Fibroblast of villous mesenchyme (primary cell): ENCODE results near the gene AIG1. TPM values are rescaled to one million over a fixed set of nuclear protein-coding genes. Genes with fewer than 3 reads are reported as not detected.

Experiments used
- DNase-seq: peaks from one replicate; pipeline ENCODE4 v3.0.0-alpha.2; 2010; ENCODE audit warnings: low read depth
- H3K4me3 ChIP-seq: 2 replicates; pipeline ENCODE4 v1.5.1; 2011; ENCODE audit warnings: low read depth, mild to moderate bottlenecking, low read length
- total RNA-seq: library from RNA; depleted of rRNA; stranded (reverse); fragments of >200 nt; gene quantifications from 2 replicates; pipeline ENCODE4 v1.2.3, GENCODE V29; 2012
- TF ChIP-seq, protein P1 (sequence below): IDR thresholded peaks from 2 replicates; pipeline ENCODE4 v1.5.1; 2012; ENCODE audit warnings: low read depth, mild to moderate bottlenecking, low read length; ENCODE audit not compliant: insufficient read depth

AIG1 gene
- total RNA-seq, 1 donor: 44.9 TPM

DNA sequence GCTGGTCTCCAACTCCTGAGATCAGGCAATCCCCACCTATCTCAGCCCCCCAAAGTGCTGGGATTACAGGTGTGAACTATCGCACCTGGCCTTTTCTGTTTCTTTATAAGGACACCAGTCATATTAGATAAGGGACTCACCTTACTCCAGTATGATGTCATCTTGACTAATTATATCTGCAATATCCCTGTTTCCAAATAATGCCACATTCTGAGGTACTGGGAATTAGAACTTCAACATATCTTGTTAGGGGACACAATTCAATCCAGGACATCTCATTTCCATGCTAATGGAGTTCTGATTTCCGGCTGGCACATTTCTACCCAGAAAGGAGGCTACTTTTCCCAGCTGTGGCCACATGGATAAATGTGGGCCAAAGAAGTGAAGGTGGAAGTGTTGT, 6.4 kb upstream of the AIG1 start:
- no peak for DNase-seq
- TF ChIP-seq, protein P1, sequence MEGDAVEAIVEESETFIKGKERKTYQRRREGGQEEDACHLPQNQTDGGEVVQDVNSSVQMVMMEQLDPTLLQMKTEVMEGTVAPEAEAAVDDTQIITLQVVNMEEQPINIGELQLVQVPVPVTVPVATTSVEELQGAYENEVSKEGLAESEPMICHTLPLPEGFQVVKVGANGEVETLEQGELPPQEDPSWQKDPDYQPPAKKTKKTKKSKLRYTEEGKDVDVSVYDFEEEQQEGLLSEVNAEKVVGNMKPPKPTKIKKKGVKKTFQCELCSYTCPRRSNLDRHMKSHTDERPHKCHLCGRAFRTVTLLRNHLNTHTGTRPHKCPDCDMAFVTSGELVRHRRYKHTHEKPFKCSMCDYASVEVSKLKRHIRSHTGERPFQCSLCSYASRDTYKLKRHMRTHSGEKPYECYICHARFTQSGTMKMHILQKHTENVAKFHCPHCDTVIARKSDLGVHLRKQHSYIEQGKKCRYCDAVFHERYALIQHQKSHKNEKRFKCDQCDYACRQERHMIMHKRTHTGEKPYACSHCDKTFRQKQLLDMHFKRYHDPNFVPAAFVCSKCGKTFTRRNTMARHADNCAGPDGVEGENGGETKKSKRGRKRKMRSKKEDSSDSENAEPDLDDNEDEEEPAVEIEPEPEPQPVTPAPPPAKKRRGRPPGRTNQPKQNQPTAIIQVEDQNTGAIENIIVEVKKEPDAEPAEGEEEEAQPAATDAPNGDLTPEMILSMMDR: no peak
- H3K4me3 ChIP-seq: no peak overlapping the region

DNA sequence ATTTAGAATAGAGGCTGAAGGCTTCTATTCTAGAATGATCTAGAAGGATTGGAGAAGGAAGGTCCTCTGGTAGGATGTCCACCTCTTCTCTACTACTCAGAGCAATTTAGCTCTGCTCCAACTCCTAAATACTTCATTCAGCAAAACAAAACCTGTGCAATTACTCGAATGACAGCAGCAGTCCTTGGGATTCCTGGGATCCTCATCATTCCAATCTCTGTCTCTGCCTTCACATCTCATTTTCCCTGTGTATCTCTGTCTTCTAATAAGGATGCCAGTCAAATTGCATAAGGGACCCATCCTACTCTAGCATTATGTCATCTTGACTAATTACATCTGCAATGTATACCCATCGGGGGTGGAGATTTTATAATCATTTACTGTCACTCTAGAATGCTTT, 5.5 kb upstream of the AIG1 start:
- TF ChIP-seq, protein P1: no peak
- no peak overlapping the region for H3K4me3 ChIP-seq
- DNase-seq: no peak

DNA sequence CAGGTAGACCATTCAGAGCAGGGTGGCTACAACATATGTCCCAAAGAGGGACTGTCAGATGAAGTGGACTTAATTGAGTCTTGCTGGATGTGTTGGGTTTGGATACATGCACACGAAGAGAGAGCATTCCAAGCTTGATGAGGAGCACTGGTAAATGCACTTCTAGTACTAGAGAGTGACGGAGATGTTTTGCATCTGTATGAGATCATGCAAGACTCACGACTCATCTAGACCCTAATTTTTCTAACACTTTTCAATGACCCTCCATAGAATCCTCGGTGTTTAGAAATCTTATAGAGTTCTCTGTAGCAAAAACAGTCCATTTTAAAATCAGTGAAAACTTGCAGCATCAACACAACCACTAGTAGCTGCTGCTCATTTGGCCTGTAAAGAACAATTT, 4.8 kb upstream of the AIG1 start:
- H3K4me3 ChIP-seq: no peak overlapping the region
- TF ChIP-seq, protein P1: no peak
- no peak for DNase-seq

DNA sequence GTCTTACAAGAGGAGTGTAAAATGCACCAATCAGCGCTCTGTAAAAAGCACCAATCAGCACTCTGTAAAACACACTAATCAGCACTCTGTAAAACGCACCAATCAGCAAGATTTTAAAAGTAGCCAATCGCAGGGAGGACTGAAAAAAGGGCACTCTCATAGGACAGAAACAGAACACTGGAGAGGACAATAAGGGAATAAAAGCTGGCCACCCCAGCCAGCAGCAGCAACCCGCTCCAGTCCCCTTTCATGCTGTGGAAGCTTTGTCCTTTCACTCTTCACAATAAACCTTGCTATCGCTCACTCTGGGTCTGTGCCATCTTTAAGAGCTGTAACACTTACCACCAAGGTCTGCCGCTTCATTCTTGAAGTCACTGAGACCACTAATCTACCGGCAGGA, 1.7 kb upstream of the AIG1 start:
- no peak overlapping the region for H3K4me3 ChIP-seq
- DNase-seq: no peak
- TF ChIP-seq, protein P1: no peak

DNA sequence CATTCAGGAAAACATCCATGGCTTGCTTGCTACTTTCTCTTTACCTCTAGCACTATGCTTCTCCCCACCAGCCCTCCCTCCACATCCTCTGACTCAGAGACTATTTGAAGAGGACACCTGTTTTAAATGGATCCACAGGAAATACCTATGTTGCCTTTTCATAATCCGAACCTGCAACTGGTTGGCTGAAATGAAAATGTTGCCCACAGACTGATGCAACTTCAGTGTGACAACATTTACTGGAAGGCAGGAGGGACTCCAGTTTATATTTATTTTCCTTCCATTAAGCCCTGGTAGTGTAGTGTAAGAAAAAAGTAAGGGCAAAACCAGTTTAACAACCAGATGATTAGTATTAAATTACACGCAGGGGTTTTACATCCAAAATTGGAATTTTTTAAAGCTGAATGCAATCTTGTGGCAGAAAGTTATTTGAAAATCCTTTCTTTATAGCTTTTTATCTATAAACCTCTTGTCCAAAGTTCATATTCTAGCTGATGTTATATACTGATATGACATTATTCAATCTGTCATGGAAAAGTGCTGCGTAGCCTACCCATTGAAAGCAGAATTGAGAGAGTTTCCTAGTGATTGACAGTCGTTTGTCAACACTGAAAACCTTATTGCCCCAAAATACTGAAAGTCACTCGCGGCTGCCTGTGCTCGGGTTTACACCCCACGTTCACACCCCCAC, 881 bp upstream of the AIG1 start:
- H3K4me3 ChIP-seq: peak overlapping the region; percentile 76
- TF ChIP-seq, protein P1: no peak
- DNase-seq: peak; percentile 71

DNA sequence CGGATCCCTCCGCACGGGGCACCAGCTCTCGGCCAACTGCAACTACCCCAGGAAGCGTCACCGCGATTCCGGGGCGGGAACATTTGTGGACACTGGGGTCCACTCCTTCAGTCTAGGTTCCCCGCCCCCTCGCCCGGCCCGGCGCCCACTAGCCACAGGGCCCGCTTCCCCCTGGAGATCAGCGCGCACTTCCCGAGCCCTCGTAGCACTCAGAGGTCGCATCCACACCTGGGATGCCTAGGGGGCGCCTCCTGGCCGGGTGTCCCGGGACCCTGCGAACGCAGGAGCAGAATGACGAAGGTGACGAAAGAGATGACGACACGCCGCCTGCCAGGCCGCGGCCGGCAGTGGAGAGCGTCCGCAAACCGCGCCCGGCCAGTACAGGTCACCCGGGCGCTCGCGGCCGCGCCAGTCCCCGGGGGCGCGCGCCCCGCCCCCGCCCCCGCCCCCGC, 309 bp upstream of the AIG1 start:
- peak; percentile 85 for DNase-seq
- TF ChIP-seq, protein P1: peak; percentile 19
- peak overlapping the region; percentile 76 for H3K4me3 ChIP-seq
